Breast epithelium (tissue), 3 donors: ENCODE data around the gene CDK19.

Experiments
- CTCF ChIP-seq, 3 donors: fragments of 450-650 bp; IDR thresholded peaks; one replicate each; pipeline ENCODE4 v1.5.1; 2016 to 2017; ENCODE audit warnings: antibody characterized with exemption in 3 of 3, mild to moderate bottlenecking in 3 of 3, moderate library complexity in 3 of 3
- POLR2A ChIP-seq: fragments of 450-650 bp; IDR thresholded peaks from one replicate; pipeline ENCODE4 v1.6.1; 2016; ENCODE audit warnings: antibody characterized with exemption, mild to moderate bottlenecking, moderate library complexity
- POLR2AphosphoS5 ChIP-seq, 3 donors: sonication (generic); formaldehyde crosslinking; IDR thresholded peaks; one replicate each; pipeline ENCODE4 v1.6.1; 2017; ENCODE audit warnings: antibody characterized with exemption in 3 of 3

GRCh38 chr6:110760589-110760988, 54.7 kb downstream of the CDK19 start:
- TF ChIP-seq CTCF (IDR thresholded peaks at IDR 0.05) (no peak), POLR2A (no peak), POLR2AphosphoS5 (IDR thresholded peaks at IDR 0.05) (no peak)
